Measurements from ENCODE around the gene PREB.

Gene PREB

DNA sequence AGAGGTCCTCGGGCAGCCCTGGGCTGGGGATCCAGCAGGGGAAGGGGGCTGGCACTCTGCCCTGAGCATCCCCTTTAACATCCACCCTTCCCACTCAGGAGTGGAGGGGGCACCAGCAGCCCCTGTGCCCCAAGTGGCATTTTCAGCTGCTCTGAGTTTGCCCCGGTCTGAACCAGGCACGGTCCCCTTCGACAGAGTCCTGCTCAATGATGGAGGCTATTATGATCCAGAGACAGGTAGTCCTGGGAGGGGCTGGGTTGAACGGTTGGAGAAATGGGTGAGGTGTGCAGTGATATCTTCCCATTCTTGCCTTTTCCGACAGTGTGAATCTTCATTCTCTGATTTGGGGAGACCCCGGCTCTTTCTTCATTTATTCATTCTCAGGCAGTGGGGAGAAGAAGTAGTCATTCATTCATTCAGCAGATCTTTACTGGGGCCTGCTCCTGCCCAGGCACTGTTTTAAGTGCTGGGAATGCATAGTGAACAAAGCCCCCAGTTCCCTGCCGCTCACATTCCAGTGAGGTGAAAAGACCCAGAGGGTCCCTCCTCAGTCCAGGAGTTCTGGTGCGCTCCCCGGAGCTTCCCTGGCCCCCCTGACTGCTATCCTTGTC is 49.3 kb downstream of the PREB start:
- TF ChIP-seq POLR2AphosphoS5 (IDR thresholded peaks at IDR 0.05; ENCODE audit: low read depth, low read length): no peak
- no peak for TF ChIP-seq FOXP2 (optimal IDR thresholded peaks at IDR 0.05; ENCODE audit: borderline replicate concordance, extremely low read depth, extremely low read length, insufficient read depth)
- no peak for TF ChIP-seq SIN3A (IDR thresholded peaks at IDR 0.05; ENCODE audit: borderline replicate concordance, insufficient read depth, low read length)
- TF ChIP-seq TAF1 (IDR thresholded peaks at IDR 0.05; ENCODE audit: borderline replicate concordance, insufficient read depth, low read length): no peak
- TF ChIP-seq, protein P1, sequence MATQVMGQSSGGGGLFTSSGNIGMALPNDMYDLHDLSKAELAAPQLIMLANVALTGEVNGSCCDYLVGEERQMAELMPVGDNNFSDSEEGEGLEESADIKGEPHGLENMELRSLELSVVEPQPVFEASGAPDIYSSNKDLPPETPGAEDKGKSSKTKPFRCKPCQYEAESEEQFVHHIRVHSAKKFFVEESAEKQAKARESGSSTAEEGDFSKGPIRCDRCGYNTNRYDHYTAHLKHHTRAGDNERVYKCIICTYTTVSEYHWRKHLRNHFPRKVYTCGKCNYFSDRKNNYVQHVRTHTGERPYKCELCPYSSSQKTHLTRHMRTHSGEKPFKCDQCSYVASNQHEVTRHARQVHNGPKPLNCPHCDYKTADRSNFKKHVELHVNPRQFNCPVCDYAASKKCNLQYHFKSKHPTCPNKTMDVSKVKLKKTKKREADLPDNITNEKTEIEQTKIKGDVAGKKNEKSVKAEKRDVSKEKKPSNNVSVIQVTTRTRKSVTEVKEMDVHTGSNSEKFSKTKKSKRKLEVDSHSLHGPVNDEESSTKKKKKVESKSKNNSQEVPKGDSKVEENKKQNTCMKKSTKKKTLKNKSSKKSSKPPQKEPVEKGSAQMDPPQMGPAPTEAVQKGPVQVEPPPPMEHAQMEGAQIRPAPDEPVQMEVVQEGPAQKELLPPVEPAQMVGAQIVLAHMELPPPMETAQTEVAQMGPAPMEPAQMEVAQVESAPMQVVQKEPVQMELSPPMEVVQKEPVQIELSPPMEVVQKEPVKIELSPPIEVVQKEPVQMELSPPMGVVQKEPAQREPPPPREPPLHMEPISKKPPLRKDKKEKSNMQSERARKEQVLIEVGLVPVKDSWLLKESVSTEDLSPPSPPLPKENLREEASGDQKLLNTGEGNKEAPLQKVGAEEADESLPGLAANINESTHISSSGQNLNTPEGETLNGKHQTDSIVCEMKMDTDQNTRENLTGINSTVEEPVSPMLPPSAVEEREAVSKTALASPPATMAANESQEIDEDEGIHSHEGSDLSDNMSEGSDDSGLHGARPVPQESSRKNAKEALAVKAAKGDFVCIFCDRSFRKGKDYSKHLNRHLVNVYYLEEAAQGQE (IDR thresholded peaks at IDR 0.05; ENCODE audit: insufficient read depth in 1 of 2, low read depth in 2 of 2, low read length in 2 of 2): no peak

DNA sequence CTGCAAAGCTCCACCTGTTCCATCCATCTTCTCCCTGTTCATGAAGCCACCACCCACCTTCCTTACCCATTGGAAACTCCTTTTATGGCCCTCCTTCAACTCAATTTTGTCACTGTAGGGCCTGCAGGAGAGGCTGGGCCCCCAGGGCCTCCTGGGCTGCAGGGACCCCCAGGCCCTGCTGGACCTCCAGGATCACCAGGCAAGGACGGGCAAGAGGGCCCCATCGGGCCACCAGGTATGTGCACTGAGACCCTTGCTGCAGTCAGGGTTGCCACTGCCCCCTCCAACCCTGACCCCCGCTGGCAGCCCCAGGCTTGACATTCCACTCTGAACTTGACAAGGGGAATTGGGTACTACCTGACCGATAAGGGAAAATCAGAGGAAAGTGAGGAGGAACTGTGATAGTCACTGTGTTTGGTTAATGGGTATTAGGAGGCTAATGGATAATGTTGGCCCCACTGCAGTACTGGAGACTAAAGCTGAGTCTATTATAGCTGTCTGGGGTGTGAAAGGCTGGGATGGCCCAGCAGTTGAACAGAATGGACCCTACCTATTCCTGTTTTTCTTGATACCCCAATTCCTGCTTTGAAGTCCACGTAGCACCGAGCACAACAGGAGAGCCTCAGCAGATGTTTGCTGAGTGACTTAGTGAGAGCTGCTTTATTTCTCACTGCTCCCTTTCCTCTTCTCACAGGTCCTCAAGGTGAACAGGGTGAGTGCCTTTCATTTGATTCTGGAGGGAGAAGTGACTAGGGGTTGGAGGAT is 50.0 kb downstream of the PREB start:
- TF ChIP-seq, protein P1 (IDR thresholded peaks at IDR 0.05; ENCODE audit: insufficient read depth in 1 of 2, low read depth in 2 of 2, low read length in 2 of 2): no peak
- TF ChIP-seq SIN3A (IDR thresholded peaks at IDR 0.05; ENCODE audit: borderline replicate concordance, insufficient read depth, low read length) (no peak), POLR2AphosphoS5 (IDR thresholded peaks at IDR 0.05; ENCODE audit: low read depth, low read length) (no peak), TAF1 (IDR thresholded peaks at IDR 0.05; ENCODE audit: borderline replicate concordance, insufficient read depth, low read length) (no peak), FOXP2 (optimal IDR thresholded peaks at IDR 0.05; ENCODE audit: borderline replicate concordance, extremely low read depth, extremely low read length, insufficient read depth) (no peak)

DNA sequence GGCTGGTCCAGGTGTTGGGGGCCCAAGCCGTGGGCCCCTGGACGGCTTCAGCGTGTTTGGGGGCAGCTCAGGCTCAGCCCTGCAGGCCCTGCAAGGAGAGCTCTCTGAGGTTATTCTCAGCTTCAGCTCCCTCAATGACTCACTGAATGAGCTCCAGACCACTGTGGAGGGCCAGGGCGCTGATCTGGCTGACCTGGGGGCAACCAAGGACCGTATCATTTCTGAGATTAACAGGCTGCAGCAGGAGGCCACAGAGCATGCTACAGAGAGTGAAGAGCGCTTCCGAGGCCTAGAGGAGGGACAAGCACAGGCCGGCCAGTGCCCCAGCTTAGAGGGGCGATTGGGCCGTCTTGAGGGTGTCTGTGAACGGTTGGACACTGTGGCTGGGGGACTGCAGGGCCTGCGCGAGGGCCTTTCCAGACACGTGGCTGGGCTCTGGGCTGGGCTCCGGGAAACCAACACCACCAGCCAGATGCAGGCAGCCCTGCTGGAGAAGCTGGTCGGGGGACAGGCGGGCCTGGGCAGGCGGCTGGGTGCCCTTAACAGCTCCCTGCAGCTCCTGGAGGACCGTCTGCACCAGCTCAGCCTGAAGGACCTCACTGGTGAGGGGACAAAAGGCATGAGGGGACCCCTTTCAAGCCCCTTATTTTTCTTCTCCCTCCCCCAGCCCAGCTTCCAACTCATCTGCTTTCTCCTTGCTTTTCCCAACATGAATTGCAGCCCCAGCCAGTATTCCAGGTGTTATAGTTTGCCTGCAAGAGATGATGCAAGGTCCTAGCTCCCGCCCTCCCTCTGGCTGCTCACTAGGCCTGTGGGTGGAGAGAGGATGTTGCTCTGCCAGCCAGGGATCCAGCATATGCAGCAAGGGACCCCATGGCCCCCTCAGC is 50.8 kb downstream of the PREB start:
- TF ChIP-seq SIN3A (IDR thresholded peaks at IDR 0.05; ENCODE audit: borderline replicate concordance, insufficient read depth, low read length): no peak
- no peak for TF ChIP-seq FOXP2 (optimal IDR thresholded peaks at IDR 0.05; ENCODE audit: borderline replicate concordance, extremely low read depth, extremely low read length, insufficient read depth)
- no peak; the same call in 1 of the 2 replicates for TF ChIP-seq POLR2AphosphoS5 (IDR thresholded peaks at IDR 0.05; ENCODE audit: low read depth, low read length)
- TF ChIP-seq, protein P1 (IDR thresholded peaks at IDR 0.05; ENCODE audit: insufficient read depth in 1 of 2, low read depth in 2 of 2, low read length in 2 of 2): no peak
- TF ChIP-seq TAF1 (IDR thresholded peaks at IDR 0.05; ENCODE audit: borderline replicate concordance, insufficient read depth, low read length): no peak

DNA sequence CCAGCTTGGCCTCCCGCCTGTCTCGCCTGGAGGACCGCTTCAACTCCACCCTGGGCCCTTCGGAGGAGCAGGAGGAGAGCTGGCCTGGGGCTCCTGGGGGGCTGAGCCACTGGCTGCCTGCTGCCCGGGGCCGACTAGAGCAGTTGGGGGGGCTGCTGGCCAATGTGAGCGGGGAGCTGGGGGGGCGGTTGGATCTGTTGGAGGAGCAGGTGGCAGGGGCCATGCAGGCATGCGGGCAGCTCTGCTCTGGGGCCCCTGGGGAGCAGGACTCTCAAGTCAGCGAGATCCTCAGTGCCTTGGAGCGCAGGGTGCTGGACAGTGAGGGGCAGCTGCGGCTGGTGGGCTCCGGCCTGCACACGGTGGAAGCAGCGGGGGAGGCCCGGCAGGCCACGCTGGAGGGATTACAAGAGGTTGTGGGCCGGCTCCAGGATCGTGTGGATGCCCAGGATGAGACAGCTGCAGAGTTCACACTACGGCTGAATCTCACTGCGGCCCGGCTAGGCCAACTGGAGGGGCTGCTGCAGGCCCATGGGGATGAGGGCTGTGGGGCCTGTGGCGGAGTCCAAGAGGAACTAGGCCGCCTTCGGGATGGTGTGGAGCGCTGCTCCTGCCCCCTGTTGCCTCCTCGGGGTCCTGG is 51.5 kb downstream of the PREB start:
- TF ChIP-seq SIN3A (IDR thresholded peaks at IDR 0.05; ENCODE audit: borderline replicate concordance, insufficient read depth, low read length): no peak
- no peak for TF ChIP-seq FOXP2 (optimal IDR thresholded peaks at IDR 0.05; ENCODE audit: borderline replicate concordance, extremely low read depth, extremely low read length, insufficient read depth)
- TF ChIP-seq, protein P1 (IDR thresholded peaks at IDR 0.05; ENCODE audit: insufficient read depth in 1 of 2, low read depth in 2 of 2, low read length in 2 of 2): no peak
- TF ChIP-seq TAF1 (IDR thresholded peaks at IDR 0.05; ENCODE audit: borderline replicate concordance, insufficient read depth, low read length): no peak
- TF ChIP-seq POLR2AphosphoS5 (IDR thresholded peaks at IDR 0.05; ENCODE audit: low read depth, low read length): no peak

All from PFSK-1 (cell line).